Femur (tissue), 1 donor: Measurements from ENCODE around the gene PTX4.

Source experiments
- DNase-seq: peaks from one replicate; pipeline ENCODE4 v3.0.0-alpha.2; 2017

Gene PTX4

DNA sequence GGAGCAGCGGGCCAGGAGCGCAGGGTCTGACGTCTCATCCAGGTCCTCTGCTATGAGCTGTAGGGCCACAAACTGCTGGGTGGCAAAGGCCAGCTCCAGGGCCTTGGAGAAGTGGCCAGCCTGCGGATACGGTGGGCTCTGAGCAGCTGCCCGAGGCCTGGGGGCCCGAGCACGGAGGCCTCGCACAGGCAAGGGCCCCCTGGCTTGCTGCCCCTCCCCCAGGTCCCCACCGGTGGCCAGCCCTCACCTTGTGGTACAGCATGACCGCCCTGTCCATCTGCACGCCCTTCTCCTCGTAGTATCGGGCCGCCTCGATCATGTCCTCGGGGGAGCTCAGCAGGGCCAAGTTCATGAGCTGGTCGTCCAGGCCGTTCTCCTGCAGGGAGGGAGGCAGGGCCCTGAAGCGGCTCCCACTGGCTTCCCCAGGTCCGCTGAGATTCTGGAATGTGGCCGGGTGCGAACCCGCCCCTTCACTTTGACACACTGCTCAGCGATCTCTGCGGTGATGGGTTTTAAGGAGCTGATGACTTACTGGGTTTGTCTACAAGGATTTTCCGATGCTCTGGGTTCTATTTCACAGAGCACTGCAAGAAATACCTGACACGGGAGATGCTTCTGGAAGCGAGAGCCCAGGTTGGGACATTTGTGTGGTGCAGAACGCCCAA, 35.0 kb upstream of the PTX4 start:
- DNase-seq = no peak

DNA sequence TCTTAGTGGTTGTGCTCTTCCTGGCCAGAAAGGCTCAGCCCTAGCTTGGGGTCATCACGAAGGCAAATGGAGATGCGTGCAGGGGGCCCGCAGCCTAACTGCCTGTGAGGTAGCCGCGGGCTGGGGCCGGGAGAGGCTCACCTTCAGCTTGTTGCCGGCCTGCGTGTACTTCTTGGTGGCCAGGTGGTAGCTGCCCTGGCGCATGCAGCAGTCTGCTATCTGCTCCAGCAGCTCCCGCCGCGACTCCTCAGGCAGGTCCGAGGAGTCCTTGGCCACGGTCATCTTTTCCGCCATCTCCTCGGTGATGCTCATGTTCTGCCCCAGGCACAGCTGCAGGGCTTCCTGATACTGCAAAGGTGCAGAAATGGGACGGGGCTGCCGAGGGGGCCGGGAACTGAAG, 31.7 kb upstream of the PTX4 start:
- DNase-seq = no peak

DNA sequence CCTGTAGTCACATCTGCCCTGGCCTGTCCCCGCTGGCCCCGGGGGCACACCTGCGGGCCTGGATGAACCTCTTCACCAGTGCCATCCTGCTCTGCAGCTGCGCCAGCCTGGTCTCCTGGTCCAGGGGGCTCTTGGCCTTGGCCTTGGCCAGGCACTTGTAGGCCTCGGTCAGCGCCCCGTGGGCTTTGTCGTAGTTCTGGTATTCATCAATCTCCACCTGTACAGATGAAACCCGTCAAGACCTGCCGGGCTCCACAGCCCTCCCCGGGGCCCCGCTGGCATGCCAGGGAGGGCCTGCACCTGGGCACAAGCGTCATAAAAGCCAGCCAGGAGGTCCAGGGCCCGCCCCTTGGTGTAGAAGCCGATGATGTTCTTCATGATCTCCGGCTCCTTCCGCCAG, 31.1 kb upstream of the PTX4 start:
- DNase-seq = no peak

DNA sequence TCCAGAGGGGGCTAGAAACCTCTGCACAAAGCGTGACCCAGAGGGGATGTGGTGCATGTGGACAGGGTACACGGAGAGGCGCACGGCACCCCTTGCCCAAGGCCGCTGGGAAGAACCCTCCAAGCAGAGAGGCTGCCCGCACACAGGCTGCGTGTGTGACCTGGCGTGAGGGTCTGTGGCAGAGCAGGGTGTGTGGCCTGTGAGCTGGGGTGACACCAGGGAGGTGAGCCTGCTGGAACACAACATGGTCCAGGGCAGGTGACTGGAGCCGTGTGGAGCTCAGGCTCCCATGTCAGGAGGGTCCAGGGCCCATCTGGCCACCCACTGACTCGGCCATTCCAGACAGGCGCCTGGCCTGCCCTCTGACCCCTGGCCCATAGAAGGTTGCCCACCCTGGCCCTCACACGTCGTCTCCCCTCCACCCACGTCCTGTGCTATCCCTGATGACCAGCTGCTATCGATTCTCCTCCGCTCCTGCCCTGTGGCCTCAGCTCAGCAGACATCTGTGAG, 29.9 kb upstream of the PTX4 start:
- no peak for DNase-seq

DNA sequence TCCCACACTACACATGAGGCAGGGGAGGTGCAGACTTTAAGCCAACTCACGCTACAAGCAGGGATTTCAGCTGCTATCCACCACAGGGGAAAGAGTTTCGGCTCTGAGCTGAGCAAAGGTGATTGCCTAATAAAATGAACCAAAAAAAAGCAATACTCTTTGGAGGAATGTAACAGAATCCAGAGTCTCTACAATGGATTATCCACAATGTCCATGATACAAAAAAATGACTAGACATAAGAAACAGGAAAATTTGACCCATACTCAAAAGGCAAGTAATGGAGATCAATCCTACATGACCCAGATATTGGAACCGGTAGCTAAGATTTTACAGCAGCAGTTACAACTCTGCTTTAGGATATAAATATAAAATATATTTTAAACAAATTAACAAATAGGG, 25.8 kb upstream of the PTX4 start:
- DNase-seq = no peak

DNA sequence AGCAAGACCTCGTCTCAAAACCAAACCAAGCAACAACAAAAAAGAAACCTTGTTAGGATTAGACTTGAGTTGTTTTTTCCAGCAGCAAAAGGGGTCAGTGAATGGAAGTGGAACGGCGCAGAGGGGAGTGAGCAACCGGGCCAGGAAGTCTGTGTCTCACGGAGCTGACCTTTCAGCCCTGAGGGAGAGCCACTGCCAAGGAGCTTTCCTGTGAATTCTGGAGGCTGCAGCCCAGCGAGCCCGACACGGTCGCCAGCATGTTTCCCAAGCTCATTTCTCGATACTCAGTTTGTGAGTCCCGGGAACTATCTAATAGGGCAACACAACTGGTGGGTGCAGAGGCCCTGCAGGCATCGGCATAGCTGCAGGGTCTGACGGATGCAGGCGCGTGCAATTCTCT, 24.0 kb upstream of the PTX4 start:
- no peak for DNase-seq

DNA sequence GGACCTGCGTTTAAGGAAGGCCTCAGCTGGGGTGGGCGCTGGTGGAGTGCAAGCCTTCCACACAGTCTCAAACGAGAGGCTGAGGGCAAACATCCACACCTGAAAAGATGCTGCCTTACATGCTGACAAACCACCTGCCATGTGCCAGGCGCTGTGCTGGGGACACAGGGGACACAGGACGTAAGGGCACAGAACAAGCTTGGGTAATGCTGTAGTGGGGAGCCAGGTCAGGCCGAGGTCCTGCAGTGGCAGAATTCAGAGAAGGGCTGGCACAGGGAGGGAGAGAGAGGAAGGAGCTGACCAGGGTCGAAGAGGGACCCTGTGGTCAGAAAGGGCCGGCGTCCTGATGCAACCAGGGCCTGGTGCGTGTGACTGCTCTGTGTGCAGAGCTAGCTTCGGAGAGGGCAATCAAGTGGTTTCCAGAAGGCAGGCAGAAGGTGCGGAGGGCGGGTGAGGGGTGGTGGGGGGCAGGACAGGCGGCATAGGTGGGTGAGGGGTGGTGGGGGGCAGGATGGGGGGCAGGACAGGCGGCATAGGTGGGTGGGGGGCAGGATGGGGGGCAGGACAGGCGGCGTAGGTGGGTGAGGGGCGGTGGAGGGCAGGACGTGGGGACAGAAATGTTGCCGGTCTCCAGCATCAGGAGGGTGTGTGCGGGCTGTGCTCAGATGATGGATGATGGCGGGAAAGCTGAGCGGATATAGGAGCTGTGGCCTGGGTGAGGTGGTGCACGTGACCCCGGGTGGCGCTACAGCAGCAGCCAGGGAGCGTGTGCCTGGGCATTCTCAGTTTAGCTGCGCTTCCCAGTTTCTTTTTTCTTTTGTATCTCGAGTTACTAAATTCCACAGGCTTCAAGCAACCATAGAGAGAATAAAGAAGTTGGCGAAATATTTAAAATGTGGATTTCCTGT, 23.2 kb upstream of the PTX4 start:
- DNase-seq = no peak

DNA sequence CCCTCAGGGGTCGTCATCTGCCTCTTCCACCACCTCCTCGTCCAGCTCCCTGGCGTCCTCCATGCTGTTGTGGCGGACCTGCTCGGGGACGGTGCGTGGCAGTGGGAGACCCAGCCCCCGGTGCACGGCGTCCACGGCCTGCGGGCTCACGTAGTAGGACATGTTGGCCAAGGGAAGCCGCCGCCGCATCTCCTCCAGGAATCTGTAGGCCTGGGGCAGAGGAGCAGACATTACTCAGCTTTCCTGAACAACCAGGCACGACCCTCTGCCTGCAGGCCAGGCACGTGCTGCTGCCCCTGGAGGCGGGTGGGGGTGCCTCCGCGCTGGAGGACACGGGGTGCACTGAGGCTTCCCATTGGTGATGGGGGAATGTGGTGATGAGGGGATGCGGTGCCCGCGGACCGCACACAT, 22.2 kb upstream of the PTX4 start:
- DNase-seq = no peak

DNA sequence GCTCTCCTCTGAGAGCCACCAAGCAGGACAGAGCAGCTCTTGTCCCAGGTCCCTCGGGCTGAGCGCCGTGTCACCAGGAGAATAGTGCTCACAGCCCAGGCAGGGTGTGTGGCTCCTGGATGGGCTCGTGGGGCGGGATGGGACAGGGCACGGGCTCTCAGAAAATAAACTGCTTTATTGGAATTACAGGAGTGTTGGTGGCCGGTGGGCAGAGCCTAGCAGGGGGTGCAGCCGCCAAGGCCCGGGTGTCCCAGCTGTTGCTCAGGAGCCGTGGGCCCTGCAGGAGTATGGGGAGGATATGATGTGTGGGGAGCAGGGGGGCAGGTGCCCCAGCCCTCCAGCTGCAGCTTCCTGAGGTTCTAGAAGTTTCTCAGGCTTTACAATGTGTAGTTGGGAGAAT, 21.5 kb upstream of the PTX4 start:
- no peak for DNase-seq

DNA sequence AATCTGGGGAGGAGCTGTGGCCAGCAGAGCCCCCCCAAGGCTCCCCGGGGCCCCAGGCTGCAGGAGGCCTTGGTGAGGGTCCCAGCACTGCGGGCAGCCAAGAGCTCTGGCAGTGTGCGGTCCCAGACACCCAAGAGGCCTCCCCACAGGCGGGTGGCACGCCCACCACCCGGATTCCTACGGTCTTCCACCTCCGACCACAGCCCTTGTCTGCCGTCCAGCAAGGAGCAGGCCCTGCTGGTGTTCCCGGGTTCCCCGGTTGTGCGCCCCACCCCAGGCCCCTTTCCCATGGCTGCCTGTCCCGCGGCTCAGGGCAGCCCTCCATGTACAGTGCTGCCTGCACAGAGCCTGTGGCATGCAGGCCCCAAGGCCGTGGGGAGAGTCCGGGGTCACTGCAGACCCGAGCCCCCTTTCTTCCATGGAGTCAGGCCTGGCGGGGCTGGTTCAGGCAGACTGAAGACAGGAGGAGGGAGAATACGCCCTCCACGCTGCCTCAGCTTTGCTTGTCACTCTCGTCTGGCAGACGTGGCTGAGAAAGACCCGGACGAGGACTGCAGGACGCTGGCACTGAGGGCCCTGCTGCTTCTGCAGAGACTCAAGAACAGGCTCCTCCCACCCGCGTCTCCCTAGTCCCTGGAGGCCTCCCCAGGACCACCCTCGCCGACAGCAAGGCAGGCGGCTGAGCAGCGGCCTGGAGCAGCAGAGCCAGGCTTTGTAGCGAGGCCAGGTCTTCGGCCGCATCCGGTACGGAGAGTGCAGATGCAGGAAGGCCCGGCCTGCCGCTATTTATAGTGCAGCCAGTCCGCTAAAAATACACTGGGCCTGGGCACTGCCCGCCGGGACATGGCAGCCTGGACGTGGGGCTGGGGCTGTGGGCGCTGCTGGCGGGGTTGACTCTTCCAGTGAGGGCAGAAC, 20.8 kb upstream of the PTX4 start:
- DNase-seq = peak; percentile 79

DNA sequence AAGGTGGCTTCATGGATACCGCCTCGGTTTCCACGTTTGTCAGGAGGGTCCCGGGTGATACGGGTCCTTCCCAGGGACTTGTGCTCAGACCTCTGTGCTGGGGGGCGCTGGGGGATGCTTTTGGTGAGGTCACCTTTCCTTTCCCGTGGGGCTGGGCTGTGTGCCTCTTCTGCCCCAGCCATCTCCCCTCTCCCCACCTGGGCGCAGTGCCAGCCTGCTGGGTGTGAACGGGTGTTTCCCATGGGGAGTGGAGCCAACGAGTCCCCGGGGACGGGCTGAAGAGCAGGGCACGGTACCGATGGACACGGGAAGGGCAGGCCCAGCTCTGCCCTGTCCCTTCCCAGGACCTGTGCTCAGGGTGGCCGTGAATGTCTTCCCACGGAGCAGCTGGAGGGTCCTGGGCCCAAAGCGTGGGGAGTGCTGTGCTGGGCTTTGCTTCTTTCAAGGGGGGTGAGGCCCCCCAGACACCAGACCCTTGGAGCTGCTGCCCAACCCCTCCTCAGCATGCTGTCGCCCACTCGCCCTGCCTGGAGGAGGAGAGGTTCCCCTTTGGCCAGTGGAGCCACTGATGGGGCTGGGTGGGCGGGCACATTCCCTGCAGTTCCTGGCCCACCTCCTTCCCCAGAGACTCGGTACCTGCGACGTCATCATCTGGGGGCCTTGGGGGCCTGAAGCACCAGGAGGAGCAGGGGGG, 19.9 kb upstream of the PTX4 start:
- DNase-seq = no peak

DNA sequence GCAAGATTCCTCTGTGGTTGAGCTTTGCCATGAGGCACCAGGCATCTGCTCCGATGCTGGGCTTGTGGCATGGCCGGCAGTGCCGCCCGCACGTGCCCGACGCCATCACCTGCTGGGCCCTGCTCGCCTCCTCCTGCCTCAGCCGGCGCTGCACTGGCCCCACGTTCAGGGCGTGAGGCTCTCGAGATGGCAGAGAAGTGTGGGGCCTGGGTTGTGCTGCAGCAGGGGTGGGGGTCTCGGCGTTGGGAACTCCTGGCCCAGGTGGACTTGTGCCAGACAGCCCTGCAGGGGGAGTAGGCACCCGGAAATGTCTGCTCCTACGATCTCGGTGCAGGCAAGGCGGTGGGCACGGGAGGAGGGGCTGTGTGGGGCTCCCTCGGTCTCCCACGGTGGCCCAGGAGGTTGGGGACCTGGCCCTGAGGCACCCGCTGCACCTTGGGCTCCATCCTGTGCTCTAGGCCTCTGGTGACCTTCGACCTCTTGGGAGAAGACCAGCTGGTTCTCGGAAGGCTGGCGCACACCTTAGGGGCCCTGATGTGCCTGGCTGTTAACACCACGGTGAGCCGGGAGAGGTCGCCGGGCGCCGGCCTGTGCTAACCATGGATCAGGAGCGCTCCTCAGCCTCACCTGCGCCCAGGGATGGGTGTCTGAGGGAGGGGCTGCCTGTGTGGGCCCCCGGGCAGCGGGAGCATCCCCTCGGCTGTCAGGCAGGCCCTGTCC, 17.9 kb upstream of the PTX4 start:
- no peak for DNase-seq

DNA sequence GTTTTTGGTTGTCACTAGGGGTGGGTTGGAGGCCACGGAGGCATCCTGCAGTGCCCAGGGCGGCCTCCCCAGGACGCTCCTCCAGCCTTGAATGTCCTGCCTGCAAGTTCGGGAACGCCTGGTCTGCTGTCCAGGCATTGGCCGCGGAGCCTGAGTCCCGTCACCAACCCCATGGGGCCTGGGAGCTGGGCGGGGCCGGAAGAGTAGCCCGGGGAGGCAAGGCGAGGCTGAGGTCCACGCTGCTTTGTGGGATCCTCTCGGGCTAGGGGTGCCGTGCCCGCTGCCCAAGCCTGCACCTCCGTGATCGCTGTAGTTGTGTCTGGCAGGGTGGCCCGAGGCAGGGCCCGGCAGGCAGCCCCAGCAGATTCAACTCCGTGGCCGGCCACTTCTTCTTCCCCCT, 17.2 kb upstream of the PTX4 start:
- DNase-seq = no peak

DNA sequence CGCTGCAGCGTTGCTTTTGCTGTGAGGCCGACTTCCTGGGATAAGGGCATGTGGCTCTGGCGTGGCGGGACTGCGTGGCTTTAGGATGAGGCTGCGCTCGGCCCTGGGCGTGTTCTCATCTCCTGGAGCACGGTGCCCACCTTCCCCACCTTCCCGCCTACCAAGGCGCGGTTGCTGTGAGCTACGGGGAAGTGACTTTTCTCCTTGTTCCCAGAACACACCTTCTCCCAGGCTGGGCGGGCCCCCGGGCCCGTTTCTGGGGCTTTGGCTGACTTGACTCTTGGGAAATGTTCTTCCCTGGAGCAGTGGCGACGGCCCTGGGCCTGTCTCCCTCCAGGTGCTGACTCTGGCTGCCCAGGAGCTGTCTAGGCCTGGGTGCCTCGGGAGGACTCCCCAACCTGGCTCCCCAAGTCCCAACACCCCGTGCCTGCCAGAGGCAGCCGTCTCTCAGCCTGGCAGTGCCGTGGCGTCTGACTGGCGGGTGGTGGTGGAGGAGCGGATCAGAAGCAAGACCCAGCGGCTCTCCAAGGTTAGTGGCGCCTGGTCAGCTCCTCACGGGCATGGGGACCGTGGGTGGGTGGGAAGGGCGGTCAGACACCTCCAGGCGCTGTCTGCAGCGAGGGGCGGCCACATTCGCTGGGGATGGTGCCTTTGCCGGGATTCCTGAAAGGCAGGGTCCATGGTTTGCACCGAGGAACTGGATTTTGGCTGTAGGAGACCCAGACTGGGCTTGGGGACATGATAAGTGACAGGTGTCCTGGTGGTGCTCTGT, 16.5 kb upstream of the PTX4 start:
- DNase-seq = no peak

DNA sequence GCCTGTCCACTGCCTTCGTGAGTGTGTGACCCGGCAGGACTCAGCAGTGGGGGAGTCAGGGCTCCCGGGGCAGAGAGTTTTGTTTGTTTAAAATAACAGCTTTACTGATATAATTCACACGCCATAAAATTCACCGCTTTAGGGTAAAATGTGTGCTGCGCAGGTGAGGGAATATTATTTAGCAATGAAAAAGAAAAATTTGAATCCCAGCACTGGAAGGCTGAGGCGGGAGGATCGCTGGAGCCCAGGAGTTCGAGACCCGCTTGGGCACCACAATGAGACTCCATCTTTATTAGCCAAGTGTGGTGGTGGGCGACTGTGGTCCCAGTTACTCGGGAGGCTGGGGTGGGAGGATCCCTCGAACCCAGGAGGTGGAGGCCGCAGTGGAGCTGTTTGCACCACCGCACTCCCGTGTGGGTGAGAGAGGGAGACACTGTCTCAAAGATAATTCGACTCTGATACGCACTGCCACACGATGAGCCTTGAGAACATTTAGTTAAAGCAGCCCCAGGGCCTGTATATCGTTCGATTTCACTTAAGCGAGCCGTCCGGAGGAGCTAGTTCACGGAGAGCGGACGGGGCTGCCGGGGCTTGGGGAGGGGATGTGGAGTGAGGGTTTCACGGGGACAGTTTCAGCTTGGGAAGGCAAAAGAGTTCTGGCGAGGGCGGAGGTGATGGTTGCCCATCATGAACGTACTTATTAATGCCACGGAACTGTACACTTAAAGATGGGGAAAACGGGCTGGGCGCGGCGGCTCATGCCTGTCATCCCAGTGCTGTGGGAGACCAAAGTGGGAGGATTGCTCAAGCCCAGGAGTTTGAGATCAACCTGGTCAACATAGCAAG, 14.6 kb upstream of the PTX4 start:
- no peak for DNase-seq

DNA sequence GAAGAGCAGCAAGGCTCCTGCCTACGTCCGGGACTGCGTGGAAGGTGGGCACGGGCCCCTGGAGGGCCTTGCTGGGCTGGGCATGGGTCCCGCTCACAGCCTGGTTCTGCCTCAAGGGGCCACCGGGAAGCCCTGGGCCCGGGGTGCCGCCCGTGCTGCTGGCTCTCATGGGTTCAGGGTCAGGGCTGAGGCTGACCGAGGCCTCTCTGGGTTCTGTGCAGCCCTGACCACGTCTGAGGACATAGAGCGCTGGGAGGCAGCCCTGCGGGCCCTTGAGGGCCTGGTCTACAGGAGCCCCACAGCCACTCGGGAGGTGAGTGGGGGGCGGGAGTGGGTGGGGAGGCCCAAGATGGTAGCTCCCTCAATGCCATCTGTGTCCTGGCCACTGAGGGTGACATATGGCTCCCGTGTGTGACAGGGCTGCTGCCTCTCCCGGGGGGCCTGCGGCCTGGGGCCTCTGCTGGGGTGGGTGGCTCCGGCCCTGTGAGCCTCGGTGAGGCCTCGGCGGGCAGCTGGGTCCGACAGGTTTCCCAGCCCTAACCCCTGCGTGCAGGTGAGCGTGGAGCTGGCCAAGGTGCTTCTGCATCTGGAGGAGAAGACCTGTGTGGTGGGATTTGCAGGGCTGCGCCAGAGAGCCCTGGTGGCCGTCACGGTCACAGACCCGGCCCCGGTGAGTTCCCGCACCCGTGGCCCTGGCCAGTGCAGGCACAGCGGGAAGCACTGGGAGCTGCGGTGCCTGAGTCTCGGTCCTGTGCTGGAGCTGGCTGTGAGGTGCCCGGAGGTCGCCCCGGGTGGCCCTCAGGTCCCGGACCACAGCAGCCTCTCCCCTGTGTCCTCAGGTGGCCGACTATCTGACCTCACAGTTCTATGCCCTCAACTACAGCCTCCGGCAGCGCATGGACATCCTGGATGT, 13.6 kb upstream of the PTX4 start:
- no peak for DNase-seq

DNA sequence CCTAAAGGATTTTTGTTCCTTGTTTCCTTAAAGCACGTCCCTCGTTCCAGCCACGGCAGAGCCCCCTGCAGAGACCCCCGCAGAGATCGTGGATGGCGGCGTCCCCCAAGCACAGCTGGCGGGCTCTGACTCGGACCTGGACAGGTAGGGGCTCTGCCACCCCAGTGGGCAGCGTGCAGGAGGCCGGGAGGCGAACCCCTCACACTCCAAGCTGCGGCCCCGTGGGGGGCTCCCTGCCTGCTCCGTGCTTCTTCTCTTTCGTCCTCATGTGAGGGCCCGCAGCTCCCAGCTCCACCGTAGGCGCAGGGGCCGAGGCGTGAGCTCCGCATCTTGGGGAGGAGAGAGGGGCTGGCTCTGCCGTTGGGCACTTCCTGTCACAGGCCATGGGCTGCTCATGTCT, 12.9 kb upstream of the PTX4 start:
- DNase-seq = peak; percentile 10

DNA sequence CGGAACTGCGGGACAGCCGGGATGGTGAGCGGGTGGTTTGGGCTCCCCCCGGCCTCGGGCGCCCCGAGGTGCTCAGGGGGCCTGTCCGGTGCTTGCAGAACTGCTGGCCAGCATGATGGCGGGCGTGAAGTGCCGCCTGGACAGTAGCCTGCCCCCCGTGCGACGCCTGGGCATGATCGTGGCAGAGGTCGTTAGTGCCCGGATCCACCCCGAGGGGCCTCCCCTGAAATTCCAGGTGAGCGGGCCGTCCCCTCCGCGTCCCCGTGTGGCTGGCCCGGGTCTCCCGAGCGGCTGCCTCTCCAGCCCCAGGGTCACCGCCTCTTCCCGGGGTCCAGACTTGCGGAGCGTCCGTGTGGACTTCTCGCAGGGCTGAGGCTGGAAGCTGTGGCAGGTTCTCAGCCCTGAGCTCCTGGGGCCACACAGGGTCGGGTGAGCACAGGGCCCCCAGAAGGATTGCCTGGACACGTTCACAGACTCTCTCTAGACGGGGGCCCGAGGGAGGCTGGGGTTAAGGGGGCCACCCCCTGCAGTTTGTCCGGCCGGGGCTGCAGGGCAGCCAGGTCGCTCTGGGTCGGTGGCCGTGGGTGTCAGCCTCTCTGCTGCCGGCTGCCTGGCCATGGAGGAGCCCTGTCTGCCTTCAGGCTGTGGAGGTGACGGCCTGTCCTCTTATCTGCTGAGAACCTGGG, 11.9 kb upstream of the PTX4 start:
- DNase-seq = no peak
